ENCODE results near the gene SAYSD1. TPM values are rescaled to one million over a fixed set of nuclear protein-coding genes. Genes with fewer than 3 reads are reported as not detected.

The SAYSD1 gene
- total and polyA plus RNA-seq, 2 of the 8 experiments (the other 6 are each of a cell fraction or from before 2014, with no cell fraction given) = 6.7 to 7.9 TPM

DNA sequence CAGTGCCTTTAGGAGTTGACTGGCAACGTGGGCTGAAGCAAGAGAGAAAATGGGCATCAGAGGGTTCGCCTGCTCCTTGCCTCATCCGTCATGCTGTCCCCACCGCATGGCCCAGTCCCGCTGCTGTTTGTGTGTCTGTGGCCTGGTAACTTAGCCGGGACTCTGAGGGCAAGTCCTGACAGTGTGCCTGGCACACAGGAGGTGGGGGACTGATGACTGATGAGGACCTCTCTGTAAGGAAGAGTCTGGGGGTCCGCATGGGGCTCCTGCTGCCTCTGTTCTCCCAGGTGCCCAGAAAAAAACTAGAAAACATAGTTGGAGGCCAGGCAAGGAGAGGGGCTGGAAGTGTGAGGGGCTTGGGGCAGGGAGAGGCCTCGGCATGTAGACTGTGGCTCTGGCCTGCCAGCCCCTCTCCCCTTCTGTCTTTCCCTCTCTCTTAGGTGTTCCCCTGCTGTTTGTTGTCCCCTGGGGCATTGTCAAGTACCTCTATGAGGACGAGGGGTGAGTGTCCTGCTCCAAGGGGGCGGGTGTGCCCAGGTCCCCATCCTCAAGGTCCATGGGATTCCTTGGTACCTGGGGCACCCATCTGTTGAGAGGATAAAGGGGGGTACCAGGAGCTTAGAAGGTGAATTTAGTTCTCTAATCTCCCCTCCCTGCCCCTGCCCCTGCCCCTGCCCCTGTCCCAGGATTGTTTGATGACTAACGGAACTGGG is 36.9 kb downstream of the SAYSD1 start (continued):
- TF ChIP-seq, protein P1, sequence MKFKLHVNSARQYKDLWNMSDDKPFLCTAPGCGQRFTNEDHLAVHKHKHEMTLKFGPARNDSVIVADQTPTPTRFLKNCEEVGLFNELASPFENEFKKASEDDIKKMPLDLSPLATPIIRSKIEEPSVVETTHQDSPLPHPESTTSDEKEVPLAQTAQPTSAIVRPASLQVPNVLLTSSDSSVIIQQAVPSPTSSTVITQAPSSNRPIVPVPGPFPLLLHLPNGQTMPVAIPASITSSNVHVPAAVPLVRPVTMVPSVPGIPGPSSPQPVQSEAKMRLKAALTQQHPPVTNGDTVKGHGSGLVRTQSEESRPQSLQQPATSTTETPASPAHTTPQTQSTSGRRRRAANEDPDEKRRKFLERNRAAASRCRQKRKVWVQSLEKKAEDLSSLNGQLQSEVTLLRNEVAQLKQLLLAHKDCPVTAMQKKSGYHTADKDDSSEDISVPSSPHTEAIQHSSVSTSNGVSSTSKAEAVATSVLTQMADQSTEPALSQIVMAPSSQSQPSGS (IDR thresholded peaks at IDR 0.05; ENCODE audit: low read length) = no peak
- TF ChIP-seq TCF12 (IDR thresholded peaks at IDR 0.05; ENCODE audit: low read depth, low read length) (no peak), SIN3A (conservative IDR thresholded peaks at IDR 0.05 in 1 of 2, IDR thresholded peaks at IDR 0.05 in 1 of 2; ENCODE audit: low read depth in 1 of 2, low read length in 2 of 2) (no peak), KDM5A (IDR thresholded peaks at IDR 0.05; ENCODE audit: low read length) (no peak), SP2 (IDR thresholded peaks at IDR 0.05; ENCODE audit: low read length) (no peak), CREB1 (IDR thresholded peaks at IDR 0.05) (no peak)
- TF ChIP-seq, protein P2, sequence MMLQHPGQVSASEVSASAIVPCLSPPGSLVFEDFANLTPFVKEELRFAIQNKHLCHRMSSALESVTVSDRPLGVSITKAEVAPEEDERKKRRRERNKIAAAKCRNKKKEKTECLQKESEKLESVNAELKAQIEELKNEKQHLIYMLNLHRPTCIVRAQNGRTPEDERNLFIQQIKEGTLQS (IDR thresholded peaks at IDR 0.05; ENCODE audit: insufficient read depth, low read depth, low read length) = no peak
- TF ChIP-seq, protein P3, sequence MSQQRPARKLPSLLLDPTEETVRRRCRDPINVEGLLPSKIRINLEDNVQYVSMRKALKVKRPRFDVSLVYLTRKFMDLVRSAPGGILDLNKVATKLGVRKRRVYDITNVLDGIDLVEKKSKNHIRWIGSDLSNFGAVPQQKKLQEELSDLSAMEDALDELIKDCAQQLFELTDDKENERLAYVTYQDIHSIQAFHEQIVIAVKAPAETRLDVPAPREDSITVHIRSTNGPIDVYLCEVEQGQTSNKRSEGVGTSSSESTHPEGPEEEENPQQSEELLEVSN (IDR thresholded peaks at IDR 0.05) = no peak

Measured in H1 (cell line).